ENCODE measurements around the gene UBXN11. TPM values are rescaled to one million over a fixed set of nuclear protein-coding genes. Genes with fewer than 3 reads are reported as not detected.

The UBXN11 gene
- total and polyA plus RNA-seq, 2 of the 13 experiments (the other 11 are each of a cell fraction or from before 2014, with no cell fraction given), result 9.3 to 10.4 TPM

DNA sequence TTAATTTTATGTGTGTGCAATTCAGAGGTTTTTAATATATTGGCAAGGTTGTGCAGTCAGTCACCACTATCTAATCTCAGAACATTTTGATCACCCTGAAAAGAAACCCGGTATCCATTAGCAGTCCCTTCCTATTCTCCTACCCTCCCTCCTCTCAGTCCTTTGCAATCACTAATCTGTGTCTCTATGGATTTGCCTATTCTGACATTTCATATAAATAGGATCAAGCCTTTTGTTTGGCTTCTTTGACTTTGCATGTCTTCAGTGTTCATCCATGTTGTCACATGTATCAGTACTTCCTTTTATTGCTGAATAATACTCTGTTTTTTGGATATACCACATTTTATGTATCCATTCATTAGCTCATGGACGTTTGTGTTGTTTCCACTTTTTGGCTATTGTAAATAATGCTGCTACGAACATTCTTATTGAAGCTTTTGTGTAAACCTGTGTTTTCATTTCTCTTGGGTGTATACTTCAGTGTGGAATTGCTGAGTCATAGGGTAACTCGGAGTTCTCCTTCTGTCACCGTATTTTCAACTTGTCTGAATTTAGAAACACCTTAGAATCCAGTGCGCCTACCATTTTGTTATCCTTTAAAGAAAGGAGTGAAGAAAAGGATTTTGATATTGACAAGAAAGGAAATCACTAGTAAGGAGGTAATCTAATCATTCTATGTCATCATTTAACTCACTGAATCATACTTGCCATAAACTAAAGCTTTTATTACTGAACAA is 69.0 kb downstream of the UBXN11 start:
- intact Hi-C loops (cut with micrococcal nuclease; ENCODE audit: unreplicated experiment) (no loop called here), in situ Hi-C loops (cut with HindIII; ENCODE audit: extremely low pct_ligation_motif_present, low pct_unique_long_range_greater_than_20kb) (no loop called here)
- ChIA-PET CTCF (ENCODE audit: low intra/inter-chr PET ratio, low total read pairs) (no interaction called here), POLR2A (interaction anchor here (1.5 kb wide), 1 partner anchor 15 kb away, joined by 3 read pairs; no protein-coding TSS in a partner anchor)
- Histone ChIP-seq H3K4me2 (ENCODE audit: low read depth, low read length) (peak overlapping the region; percentile 35; the same call in 1 of the 2 replicates), H3K27ac (ENCODE audit: extremely low read length, insufficient read depth, low read length) (peak overlapping the region; percentile 9), H3K4me1 (ENCODE audit: insufficient read depth, low read length) (peaks cover 52% of the 10 kb centered on the region), H3K4me3 (replicated peaks in 1 of 3; ENCODE audit: insufficient read depth in 1 of 3, low read depth in 2 of 3, low read length in 3 of 3) (no peak overlapping the region), H3K9ac (ENCODE audit: insufficient read depth, low read depth, low read length) (no peak overlapping the region), H3K27me3 (ENCODE audit: control insufficient read depth in 1 of 2, insufficient read depth in 2 of 2, low read length in 2 of 2) (no peaks in the 10 kb centered on the region; a peak in 1 of 5 replicates), H2AFZ (ENCODE audit: low read length) (no peak overlapping the region), H3K9me3 (ENCODE audit: low read length) (no peaks in the 10 kb centered on the region), H3K36me3 (replicated peaks in 1 of 2; ENCODE audit: control insufficient read depth in 1 of 2, insufficient read depth in 2 of 2, low read length in 2 of 2) (peaks cover 2 to 3% of the 10 kb centered on the region in 2 experiments; a peak in 3 of 5 replicates), H3K79me2 (ENCODE audit: insufficient read depth, low read length) (peaks cover 62% of the 10 kb centered on the region), H4K20me1 (ENCODE audit: insufficient read depth, low read length) (no peaks in the 10 kb centered on the region)
- ATAC-seq (no peak), FAIRE-seq (no peak), DNase-seq (ENCODE audit: low spot score) (no peak)
- BruUV-seq (replicated peaks), result no TSS peak
- TF ChIP-seq MAFF (IDR thresholded peaks at IDR 0.05; ENCODE audit: low read depth, low read length) (peak; percentile 73), NFE2 (CRISPR knock-in tag; IDR thresholded peaks at IDR 0.05) (peak; percentile 90), MAFK (conservative IDR thresholded peaks at IDR 0.05 in 1 of 2, IDR thresholded peaks at IDR 0.05 in 1 of 2; ENCODE audit: low read length in 2 of 2) (peak; percentile 82 to 84), MAFG (CRISPR knock-in tag; IDR thresholded peaks at IDR 0.05) (0 out of 2 replicates have a peak, but pooled peaks have one; percentile 19), NFE2L2 (IDR thresholded peaks at IDR 0.05; ENCODE audit: low read length) (peak; percentile 96)
- TF ChIP-seq, protein P1, sequence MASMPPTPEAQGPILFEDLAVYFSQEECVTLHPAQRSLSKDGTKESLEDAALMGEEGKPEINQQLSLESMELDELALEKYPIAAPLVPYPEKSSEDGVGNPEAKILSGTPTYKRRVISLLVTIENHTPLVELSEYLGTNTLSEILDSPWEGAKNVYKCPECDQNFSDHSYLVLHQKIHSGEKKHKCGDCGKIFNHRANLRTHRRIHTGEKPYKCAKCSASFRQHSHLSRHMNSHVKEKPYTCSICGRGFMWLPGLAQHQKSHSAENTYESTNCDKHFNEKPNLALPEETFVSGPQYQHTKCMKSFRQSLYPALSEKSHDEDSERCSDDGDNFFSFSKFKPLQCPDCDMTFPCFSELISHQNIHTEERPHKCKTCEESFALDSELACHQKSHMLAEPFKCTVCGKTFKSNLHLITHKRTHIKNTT (CRISPR knock-in tag; IDR thresholded peaks at IDR 0.05), result no peak
- TF ChIP-seq, protein P2, sequence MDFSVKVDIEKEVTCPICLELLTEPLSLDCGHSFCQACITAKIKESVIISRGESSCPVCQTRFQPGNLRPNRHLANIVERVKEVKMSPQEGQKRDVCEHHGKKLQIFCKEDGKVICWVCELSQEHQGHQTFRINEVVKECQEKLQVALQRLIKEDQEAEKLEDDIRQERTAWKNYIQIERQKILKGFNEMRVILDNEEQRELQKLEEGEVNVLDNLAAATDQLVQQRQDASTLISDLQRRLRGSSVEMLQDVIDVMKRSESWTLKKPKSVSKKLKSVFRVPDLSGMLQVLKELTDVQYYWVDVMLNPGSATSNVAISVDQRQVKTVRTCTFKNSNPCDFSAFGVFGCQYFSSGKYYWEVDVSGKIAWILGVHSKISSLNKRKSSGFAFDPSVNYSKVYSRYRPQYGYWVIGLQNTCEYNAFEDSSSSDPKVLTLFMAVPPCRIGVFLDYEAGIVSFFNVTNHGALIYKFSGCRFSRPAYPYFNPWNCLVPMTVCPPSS (IDR thresholded peaks at IDR 0.05), result no peak
- 75% methylated on average over 6 of the region's 6 CpGs for WGBS (ENCODE audit: low lambda C conversion rate)
